ENCODE measurements around the gene RNASEH2B. TPM values are rescaled to one million over a fixed set of nuclear protein-coding genes. Genes with fewer than 3 reads are reported as not detected.

Gene RNASEH2B
- total and polyA plus RNA-seq, 4 donors: 7.8 to 44.1 (median 9.3) TPM

DNA sequence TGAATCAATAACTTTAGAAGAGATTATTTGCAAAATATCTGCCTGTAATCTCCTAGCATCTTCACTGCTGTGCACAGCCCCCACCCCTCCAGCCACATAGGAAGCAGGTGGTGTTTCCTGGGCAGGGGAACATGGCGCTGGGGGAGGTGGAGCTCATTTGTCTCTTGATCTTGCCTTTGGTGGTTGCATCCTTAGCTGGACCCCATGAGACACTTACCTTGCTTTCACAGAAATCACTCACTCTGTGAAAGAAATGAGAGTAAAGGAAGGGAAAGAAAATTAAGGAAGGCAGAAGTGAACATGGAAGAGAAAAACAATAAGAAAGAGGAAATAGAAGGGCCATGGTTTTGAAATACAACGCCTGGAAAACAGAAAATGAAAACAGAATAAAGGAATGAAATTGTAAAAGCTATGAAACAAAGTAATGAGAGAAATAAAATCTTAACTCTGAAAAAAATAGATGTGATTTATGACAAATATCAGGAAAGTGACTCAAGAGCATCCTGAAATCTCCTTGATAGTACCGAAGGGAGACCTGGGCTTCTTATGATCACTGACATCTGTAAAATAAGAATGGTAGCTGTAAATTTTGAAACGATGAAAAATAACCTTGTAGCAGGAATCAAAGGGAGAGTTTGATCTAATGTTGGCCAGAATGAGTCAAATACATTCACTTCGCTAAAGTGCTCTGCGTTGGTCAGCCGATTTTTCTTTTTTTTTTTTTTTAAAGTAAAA lies 17.2 kb upstream of the RNASEH2B start:
- Histone ChIP-seq H3K9ac (ENCODE audit: low read depth in 1 of 2, low read length in 2 of 2) (no peak overlapping the region), H3K36me3 (ENCODE audit: control insufficient read depth in 4 of 4, insufficient read depth in 3 of 4, low read depth in 1 of 4, low read length in 3 of 4) (no peaks in the 10 kb centered on the region), H3K4me1 (ENCODE audit: control insufficient read depth in 4 of 4, insufficient read depth in 4 of 4, low read length in 3 of 4) (no peaks in the 10 kb centered on the region), H3K27me3 (ENCODE audit: control insufficient read depth in 4 of 4, insufficient read depth in 4 of 4, low read length in 3 of 4) (no peaks in the 10 kb centered on the region), H3K4me3 (ENCODE audit: low read depth in 1 of 3, low read length in 3 of 3) (no peak overlapping the region), H3K27ac (ENCODE audit: low read depth in 1 of 2, low read length in 2 of 2) (no peak overlapping the region), H3K9me3 (ENCODE audit: control insufficient read depth in 4 of 4, low read length in 3 of 4) (peaks cover 0 to 1% (median 0%) of the 10 kb centered on the region in 4 donors)
- WGBS: 75% methylated on average over 7 of the region's 7 CpGs
- DNase-seq (ENCODE audit: low spot score): no peak
- TF ChIP-seq NR2F2 (IDR thresholded peaks at IDR 0.05): no peak
- TF ChIP-seq JUND (IDR thresholded peaks at IDR 0.05): no peak
- no peak for TF ChIP-seq FOXA1 (IDR thresholded peaks at IDR 0.05)
- no peak for TF ChIP-seq RAD21 (IDR thresholded peaks at IDR 0.05)
- TF ChIP-seq YY1 (IDR thresholded peaks at IDR 0.05): no peak
- TF ChIP-seq FOXA2 (IDR thresholded peaks at IDR 0.05): no peak
- no peak for TF ChIP-seq GABPA (IDR thresholded peaks at IDR 0.05 in 1 of 2, conservative IDR thresholded peaks at IDR 0.05 in 1 of 2)
- TF ChIP-seq, protein P1, sequence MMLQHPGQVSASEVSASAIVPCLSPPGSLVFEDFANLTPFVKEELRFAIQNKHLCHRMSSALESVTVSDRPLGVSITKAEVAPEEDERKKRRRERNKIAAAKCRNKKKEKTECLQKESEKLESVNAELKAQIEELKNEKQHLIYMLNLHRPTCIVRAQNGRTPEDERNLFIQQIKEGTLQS (IDR thresholded peaks at IDR 0.05): no peak

DNA sequence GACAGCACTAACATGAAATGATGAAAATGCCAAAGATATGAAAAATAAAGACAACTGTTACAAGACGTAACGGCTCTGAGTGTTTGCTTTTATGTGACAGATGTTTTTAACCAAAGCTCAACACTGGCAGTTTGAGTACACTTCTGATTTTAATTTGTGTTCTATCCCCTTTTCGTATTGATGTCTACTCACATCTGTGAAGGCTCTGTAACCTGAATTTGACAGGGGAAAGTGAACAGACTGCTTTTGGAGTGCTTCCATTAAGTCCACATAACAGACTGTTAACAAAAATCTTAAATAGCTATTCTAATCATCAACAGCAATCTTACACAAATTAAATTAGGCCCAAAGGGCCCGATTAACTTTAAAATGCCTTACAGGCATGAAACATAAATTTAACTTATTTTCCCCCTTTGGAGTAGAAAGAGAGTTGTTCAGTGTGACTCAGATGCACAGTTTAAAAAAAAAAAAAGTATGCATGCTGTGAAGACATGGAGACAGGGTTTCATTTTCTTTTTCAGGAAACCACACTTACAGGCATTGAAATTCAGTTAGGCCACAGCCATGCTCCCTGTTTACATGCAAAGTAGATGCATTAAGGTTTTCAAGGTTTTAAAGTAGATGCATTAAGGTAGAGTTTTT lies 16.3 kb upstream of the RNASEH2B start:
- Histone ChIP-seq H3K27me3 (ENCODE audit: control insufficient read depth in 4 of 4, insufficient read depth in 4 of 4, low read length in 3 of 4) (no peaks in the 10 kb centered on the region), H3K4me3 (ENCODE audit: low read depth in 1 of 3, low read length in 3 of 3) (no peak overlapping the region), H3K4me1 (ENCODE audit: control insufficient read depth in 4 of 4, insufficient read depth in 4 of 4, low read length in 3 of 4) (no peaks in the 10 kb centered on the region), H3K27ac (ENCODE audit: low read depth in 1 of 2, low read length in 2 of 2) (no peak overlapping the region), H3K9me3 (ENCODE audit: control insufficient read depth in 4 of 4, low read length in 3 of 4) (peaks cover 0 to 1% (median 0%) of the 10 kb centered on the region in 4 donors), H3K9ac (ENCODE audit: low read depth in 1 of 2, low read length in 2 of 2) (no peak overlapping the region), H3K36me3 (ENCODE audit: control insufficient read depth in 4 of 4, insufficient read depth in 3 of 4, low read depth in 1 of 4, low read length in 3 of 4) (no peaks in the 10 kb centered on the region)
- TF ChIP-seq TAF1 (conservative IDR thresholded peaks at IDR 0.05): no peak
- no peak for TF ChIP-seq SP1 (IDR thresholded peaks at IDR 0.05)
- TF ChIP-seq JUND (IDR thresholded peaks at IDR 0.05): no peak
- TF ChIP-seq, protein P2, sequence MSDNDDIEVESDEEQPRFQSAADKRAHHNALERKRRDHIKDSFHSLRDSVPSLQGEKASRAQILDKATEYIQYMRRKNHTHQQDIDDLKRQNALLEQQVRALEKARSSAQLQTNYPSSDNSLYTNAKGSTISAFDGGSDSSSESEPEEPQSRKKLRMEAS (IDR thresholded peaks at IDR 0.05): no peak
- TF ChIP-seq FOXA2 (IDR thresholded peaks at IDR 0.05): no peak
- no peak for TF ChIP-seq RXRA (IDR thresholded peaks at IDR 0.05)
- no peak for TF ChIP-seq HNF4A (conservative IDR thresholded peaks at IDR 0.05)
- TF ChIP-seq YY1 (IDR thresholded peaks at IDR 0.05): no peak
- TF ChIP-seq FOXA1 (IDR thresholded peaks at IDR 0.05): no peak
- TF ChIP-seq, protein P1 (IDR thresholded peaks at IDR 0.05): no peak
- DNase-seq (ENCODE audit: low spot score): no peak
- WGBS: 61% methylated on average over 4 of the region's 4 CpGs

DNA sequence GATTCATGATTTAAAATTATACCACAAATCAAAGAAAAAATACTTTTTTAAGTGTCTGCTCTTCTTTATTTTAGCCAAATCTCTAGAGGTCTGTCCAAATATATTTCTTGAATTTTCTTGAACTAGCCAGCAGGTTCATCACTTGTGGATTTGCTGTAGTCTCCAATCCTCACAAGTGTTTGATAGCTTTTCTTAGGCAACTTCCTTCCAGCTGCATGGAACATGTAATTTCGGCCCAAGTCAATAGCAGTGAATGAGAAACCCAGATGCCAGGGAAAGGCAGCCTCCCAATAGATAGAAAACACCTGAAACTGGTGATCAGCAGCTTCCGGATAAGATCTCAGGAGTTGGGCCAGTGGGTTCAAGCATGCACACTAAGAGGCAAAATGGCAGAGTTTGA lies 15.6 kb upstream of the RNASEH2B start:
- H3K36me3 ChIP-seq (ENCODE audit: control insufficient read depth in 4 of 4, insufficient read depth in 3 of 4, low read depth in 1 of 4, low read length in 3 of 4): no peaks in the 10 kb centered on the region
- WGBS: 92% methylated on average over 2 of the region's 2 CpGs
- DNase-seq (ENCODE audit: low spot score): no peak
- H3K27me3 ChIP-seq (ENCODE audit: control insufficient read depth in 4 of 4, insufficient read depth in 4 of 4, low read length in 3 of 4): no peaks in the 10 kb centered on the region
- no peak overlapping the region for H3K4me3 ChIP-seq (ENCODE audit: low read depth in 1 of 3, low read length in 3 of 3)
- H3K9ac ChIP-seq (ENCODE audit: low read depth in 1 of 2, low read length in 2 of 2): no peak overlapping the region
- H3K27ac ChIP-seq (ENCODE audit: low read depth in 1 of 2, low read length in 2 of 2): no peak overlapping the region
- H3K4me1 ChIP-seq (ENCODE audit: control insufficient read depth in 4 of 4, insufficient read depth in 4 of 4, low read length in 3 of 4): no peaks in the 10 kb centered on the region
- H3K9me3 ChIP-seq (ENCODE audit: control insufficient read depth in 4 of 4, low read length in 3 of 4): peaks cover 0 to 1% (median 0%) of the 10 kb centered on the region in 4 donors
- TF ChIP-seq RAD21 (IDR thresholded peaks at IDR 0.05) (no peak), SP1 (IDR thresholded peaks at IDR 0.05) (no peak), HNF4G (IDR thresholded peaks at IDR 0.05) (no peak), HNF4A (conservative IDR thresholded peaks at IDR 0.05) (no peak), EGR1 (IDR thresholded peaks at IDR 0.05; ENCODE audit: low read depth in 2 of 2) (no peak), TAF1 (conservative IDR thresholded peaks at IDR 0.05) (no peak), GABPA (IDR thresholded peaks at IDR 0.05 in 1 of 2, conservative IDR thresholded peaks at IDR 0.05 in 1 of 2) (no peak), FOXA2 (IDR thresholded peaks at IDR 0.05) (no peak), JUND (IDR thresholded peaks at IDR 0.05) (no peak), RXRA (IDR thresholded peaks at IDR 0.05) (no peak), NR2F2 (IDR thresholded peaks at IDR 0.05) (no peak)
- TF ChIP-seq, protein P3, sequence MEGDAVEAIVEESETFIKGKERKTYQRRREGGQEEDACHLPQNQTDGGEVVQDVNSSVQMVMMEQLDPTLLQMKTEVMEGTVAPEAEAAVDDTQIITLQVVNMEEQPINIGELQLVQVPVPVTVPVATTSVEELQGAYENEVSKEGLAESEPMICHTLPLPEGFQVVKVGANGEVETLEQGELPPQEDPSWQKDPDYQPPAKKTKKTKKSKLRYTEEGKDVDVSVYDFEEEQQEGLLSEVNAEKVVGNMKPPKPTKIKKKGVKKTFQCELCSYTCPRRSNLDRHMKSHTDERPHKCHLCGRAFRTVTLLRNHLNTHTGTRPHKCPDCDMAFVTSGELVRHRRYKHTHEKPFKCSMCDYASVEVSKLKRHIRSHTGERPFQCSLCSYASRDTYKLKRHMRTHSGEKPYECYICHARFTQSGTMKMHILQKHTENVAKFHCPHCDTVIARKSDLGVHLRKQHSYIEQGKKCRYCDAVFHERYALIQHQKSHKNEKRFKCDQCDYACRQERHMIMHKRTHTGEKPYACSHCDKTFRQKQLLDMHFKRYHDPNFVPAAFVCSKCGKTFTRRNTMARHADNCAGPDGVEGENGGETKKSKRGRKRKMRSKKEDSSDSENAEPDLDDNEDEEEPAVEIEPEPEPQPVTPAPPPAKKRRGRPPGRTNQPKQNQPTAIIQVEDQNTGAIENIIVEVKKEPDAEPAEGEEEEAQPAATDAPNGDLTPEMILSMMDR (IDR thresholded peaks at IDR 0.05; ENCODE audit: low read depth, low read length, missing input control): no peak
- TF ChIP-seq, protein P4, sequence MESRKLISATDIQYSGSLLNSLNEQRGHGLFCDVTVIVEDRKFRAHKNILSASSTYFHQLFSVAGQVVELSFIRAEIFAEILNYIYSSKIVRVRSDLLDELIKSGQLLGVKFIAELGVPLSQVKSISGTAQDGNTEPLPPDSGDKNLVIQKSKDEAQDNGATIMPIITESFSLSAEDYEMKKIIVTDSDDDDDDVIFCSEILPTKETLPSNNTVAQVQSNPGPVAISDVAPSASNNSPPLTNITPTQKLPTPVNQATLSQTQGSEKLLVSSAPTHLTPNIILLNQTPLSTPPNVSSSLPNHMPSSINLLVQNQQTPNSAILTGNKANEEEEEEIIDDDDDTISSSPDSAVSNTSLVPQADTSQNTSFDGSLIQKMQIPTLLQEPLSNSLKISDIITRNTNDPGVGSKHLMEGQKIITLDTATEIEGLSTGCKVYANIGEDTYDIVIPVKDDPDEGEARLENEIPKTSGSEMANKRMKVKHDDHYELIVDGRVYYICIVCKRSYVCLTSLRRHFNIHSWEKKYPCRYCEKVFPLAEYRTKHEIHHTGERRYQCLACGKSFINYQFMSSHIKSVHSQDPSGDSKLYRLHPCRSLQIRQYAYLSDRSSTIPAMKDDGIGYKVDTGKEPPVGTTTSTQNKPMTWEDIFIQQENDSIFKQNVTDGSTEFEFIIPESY (IDR thresholded peaks at IDR 0.05): no peak
- TF ChIP-seq, protein P5, sequence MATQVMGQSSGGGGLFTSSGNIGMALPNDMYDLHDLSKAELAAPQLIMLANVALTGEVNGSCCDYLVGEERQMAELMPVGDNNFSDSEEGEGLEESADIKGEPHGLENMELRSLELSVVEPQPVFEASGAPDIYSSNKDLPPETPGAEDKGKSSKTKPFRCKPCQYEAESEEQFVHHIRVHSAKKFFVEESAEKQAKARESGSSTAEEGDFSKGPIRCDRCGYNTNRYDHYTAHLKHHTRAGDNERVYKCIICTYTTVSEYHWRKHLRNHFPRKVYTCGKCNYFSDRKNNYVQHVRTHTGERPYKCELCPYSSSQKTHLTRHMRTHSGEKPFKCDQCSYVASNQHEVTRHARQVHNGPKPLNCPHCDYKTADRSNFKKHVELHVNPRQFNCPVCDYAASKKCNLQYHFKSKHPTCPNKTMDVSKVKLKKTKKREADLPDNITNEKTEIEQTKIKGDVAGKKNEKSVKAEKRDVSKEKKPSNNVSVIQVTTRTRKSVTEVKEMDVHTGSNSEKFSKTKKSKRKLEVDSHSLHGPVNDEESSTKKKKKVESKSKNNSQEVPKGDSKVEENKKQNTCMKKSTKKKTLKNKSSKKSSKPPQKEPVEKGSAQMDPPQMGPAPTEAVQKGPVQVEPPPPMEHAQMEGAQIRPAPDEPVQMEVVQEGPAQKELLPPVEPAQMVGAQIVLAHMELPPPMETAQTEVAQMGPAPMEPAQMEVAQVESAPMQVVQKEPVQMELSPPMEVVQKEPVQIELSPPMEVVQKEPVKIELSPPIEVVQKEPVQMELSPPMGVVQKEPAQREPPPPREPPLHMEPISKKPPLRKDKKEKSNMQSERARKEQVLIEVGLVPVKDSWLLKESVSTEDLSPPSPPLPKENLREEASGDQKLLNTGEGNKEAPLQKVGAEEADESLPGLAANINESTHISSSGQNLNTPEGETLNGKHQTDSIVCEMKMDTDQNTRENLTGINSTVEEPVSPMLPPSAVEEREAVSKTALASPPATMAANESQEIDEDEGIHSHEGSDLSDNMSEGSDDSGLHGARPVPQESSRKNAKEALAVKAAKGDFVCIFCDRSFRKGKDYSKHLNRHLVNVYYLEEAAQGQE (IDR thresholded peaks at IDR 0.05): no peak
